Gastrocnemius medialis (tissue), 4 donors: ENCODE data around the gene C8B.

Experiments used
- POLR2A ChIP-seq, 2 donors: fragments of 450-650 bp; IDR thresholded peaks; one replicate each; pipeline ENCODE4 v1.6.1; 2017; ENCODE audit warnings: antibody characterized with exemption in 2 of 2, mild to moderate bottlenecking in 2 of 2, moderate library complexity in 2 of 2
- TF ChIP-seq, protein P1 (sequence below), 5 experiments: fragments of 450-650 bp in 3 of 5; fragments of 200-600 bp in 2 of 5; sonication (generic) in 2 of 5; IDR thresholded peaks in 4 of 5; conservative IDR thresholded peaks in 1 of 5; 1 replicate in 4 of 5; 2 replicates in 1 of 5; pipeline ENCODE4 v1.5.1; 2016 to 2019; ENCODE audit warnings: antibody characterized with exemption in 5 of 5, mild to moderate bottlenecking in 3 of 5, moderate library complexity in 3 of 5

DNA sequence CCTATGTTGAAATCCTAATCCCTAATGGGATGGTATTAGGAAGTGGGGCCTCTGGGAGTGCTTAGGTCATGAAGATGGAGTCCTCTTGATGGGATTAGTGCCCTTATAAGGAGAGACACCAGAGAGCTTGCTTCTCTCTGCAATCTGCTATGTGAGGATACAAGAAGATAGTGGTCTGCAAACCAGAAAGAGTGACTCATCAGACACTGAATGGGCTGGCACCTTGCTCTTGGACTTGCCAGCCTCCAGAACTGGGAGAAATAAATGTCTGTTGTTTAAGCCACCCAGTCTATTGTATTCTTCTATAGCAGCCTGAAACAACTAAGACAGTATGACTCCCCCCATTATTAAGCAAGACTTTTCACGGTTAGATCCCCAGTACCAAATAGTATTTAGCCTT lies 43.3 kb downstream of the C8B start:
- TF ChIP-seq, protein P1, sequence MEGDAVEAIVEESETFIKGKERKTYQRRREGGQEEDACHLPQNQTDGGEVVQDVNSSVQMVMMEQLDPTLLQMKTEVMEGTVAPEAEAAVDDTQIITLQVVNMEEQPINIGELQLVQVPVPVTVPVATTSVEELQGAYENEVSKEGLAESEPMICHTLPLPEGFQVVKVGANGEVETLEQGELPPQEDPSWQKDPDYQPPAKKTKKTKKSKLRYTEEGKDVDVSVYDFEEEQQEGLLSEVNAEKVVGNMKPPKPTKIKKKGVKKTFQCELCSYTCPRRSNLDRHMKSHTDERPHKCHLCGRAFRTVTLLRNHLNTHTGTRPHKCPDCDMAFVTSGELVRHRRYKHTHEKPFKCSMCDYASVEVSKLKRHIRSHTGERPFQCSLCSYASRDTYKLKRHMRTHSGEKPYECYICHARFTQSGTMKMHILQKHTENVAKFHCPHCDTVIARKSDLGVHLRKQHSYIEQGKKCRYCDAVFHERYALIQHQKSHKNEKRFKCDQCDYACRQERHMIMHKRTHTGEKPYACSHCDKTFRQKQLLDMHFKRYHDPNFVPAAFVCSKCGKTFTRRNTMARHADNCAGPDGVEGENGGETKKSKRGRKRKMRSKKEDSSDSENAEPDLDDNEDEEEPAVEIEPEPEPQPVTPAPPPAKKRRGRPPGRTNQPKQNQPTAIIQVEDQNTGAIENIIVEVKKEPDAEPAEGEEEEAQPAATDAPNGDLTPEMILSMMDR (IDR thresholded peaks at IDR 0.05 in 4 of 5, conservative IDR thresholded peaks at IDR 0.05 in 1 of 5) = no peak
- TF ChIP-seq POLR2A (IDR thresholded peaks at IDR 0.05) = no peak
